GM23338 (cell line): ENCODE data around the gene LPP. TPM values are rescaled to one million over a fixed set of nuclear protein-coding genes. Genes with fewer than 3 reads are reported as not detected.

Experiments
- ATAC-seq: fragments of 200-7000 bp; cut with Tn5 transposase; 3 replicates; pipeline ENCODE4 v1.9.1; 2020
- DNase-seq: peaks from one replicate; pipeline ENCODE4 v3.0.0-alpha.2; 2015; ENCODE audit warnings: low spot score
- H2AFZ ChIP-seq: fragments of 200-600 bp; sonication (generic); 2 replicates; pipeline ENCODE4 v1.8.0; 2016; ENCODE audit warnings: antibody characterized with exemption, mild to moderate bottlenecking, moderate library complexity
- H3F3A ChIP-seq: fragments of 200-600 bp; sonication (generic); replicated peaks from 2 replicates; pipeline ENCODE4 v1.8.0; 2017; ENCODE audit warnings: antibody characterized with exemption, mixed run types, low read depth
- H3K27ac ChIP-seq: fragments of 200-600 bp; sonication (generic); 2 replicates; pipeline ENCODE4 v1.6.1; 2016; ENCODE audit warnings: low read depth
- H3K27me3 ChIP-seq: fragments of 200-600 bp; sonication (generic); 2 replicates; pipeline ENCODE4 v1.8.0; 2016; ENCODE audit warnings: mild to moderate bottlenecking, mixed run types, moderate library complexity; ENCODE audit not compliant: insufficient read depth
- H3K36me3 ChIP-seq: fragments of 200-600 bp; sonication (generic); 2 replicates; pipeline ENCODE4 v1.8.0; 2016; ENCODE audit warnings: mild to moderate bottlenecking; ENCODE audit not compliant: insufficient read depth
- H3K4me1 ChIP-seq: fragments of 200-600 bp; sonication (generic); 2 replicates; pipeline ENCODE4 v1.8.0; 2016; ENCODE audit warnings: mild to moderate bottlenecking, moderate library complexity; ENCODE audit not compliant: insufficient read depth
- H3K4me2 ChIP-seq: fragments of 200-600 bp; sonication (generic); 2 replicates; pipeline ENCODE4 v1.7.1; 2017; ENCODE audit warnings: mixed run types
- H3K4me3 ChIP-seq: fragments of 200-600 bp; sonication (generic); 2 replicates; pipeline ENCODE4 v1.6.1; 2016; ENCODE audit warnings: mixed run types
- H3K79me2 ChIP-seq: fragments of 200-600 bp; sonication (generic); replicated peaks from 2 replicates; pipeline ENCODE4 v1.8.0; 2017; ENCODE audit warnings: mild to moderate bottlenecking; ENCODE audit not compliant: insufficient read depth
- H3K9me2 ChIP-seq: fragments of 200-600 bp; sonication (generic); 2 replicates; pipeline ENCODE4 v1.8.0; 2017; ENCODE audit not compliant: insufficient read depth
- H4K20me1 ChIP-seq: fragments of 200-600 bp; sonication (generic); replicated peaks from 2 replicates; pipeline ENCODE4 v1.8.0; 2017; ENCODE audit warnings: mild to moderate bottlenecking; ENCODE audit not compliant: insufficient read depth
- H3K27ac Mint-ChIP-seq: 2 replicates; pipeline ENCODE4 v1.8.0; 2020; ENCODE audit warnings: inconsistent platforms, mild to moderate bottlenecking, moderate library complexity, mixed read lengths
- H3K27me3 Mint-ChIP-seq: 3 replicates; pipeline ENCODE4 v1.8.0; 2022; ENCODE audit warnings: low read depth, mild to moderate bottlenecking, moderate library complexity, mixed read lengths, inconsistent platforms; ENCODE audit not compliant: insufficient read depth, poor library complexity
- H3K36me3 Mint-ChIP-seq: 3 replicates; pipeline ENCODE4 v1.8.0; 2021; ENCODE audit warnings: low read depth, mild to moderate bottlenecking, inconsistent platforms, moderate library complexity, mixed read lengths
- H3K4me1 Mint-ChIP-seq: 3 replicates; pipeline ENCODE4 v1.8.0; 2020; ENCODE audit warnings: mild to moderate bottlenecking, inconsistent platforms, mixed read lengths
- H3K4me3 Mint-ChIP-seq: 3 replicates; pipeline ENCODE4 v1.8.0; 2021; ENCODE audit warnings: moderate library complexity, mild to moderate bottlenecking, inconsistent platforms, mixed read lengths
- H3K9me3 Mint-ChIP-seq: 3 replicates; pipeline ENCODE4 v1.8.0; 2020; ENCODE audit warnings: moderate library complexity, mild to moderate bottlenecking, inconsistent platforms, mixed read lengths
- EZH2 ChIP-seq: fragments of 200-600 bp; sonication (generic); IDR thresholded peaks from one replicate; pipeline ENCODE4 v1.8.0; 2017; ENCODE audit warnings: antibody characterized with exemption, mild to moderate bottlenecking, low read depth; ENCODE audit not compliant: unreplicated experiment
- EZH2phosphoT487 ChIP-seq: fragments of 200-600 bp; sonication (generic); IDR thresholded peaks from one replicate; pipeline ENCODE4 v1.8.1; 2018; ENCODE audit warnings: antibody characterized with exemption; ENCODE audit not compliant: unreplicated experiment
- JUNB ChIP-seq: IDR thresholded peaks from one replicate; pipeline ENCODE4 v1.6.1; 2016; ENCODE audit warnings: antibody characterized with exemption; ENCODE audit not compliant: unreplicated experiment
- NANOG ChIP-seq: IDR thresholded peaks from 2 replicates; pipeline ENCODE4 v1.6.1; 2016; ENCODE audit warnings: antibody characterized with exemption, borderline replicate concordance
- STAT1 ChIP-seq: IDR thresholded peaks from one replicate; pipeline ENCODE4 v1.6.1; 2016; ENCODE audit warnings: antibody characterized with exemption; ENCODE audit not compliant: unreplicated experiment
- polyA plus RNA-seq: library from polyadenylated mRNA; unstranded; fragments of >200 nt; fragmentation: Nextera tagmentation; extraction: Ambion mirVana; gene quantifications from 2 replicates; pipeline ENCODE4 v1.2.1, GENCODE V29; 2016
- total RNA-seq: library from RNA; depleted of rRNA; stranded (reverse); fragments of >200 nt; shearing (Covaris generic); gene quantifications from 2 replicates; pipeline ENCODE4 v1.2.3, GENCODE V29; 2014
- TF ChIP-seq, protein P1 (sequence below): fragments of 250-450 bp; sonication (Bioruptor Pico); IDR thresholded peaks from 2 replicates; pipeline ENCODE4 v1.5.0; 2020; ENCODE audit warnings: mild to moderate bottlenecking, moderate library complexity
- TF ChIP-seq, protein P2 (sequence below): IDR thresholded peaks from 2 replicates; pipeline ENCODE4 v1.6.1; 2016; ENCODE audit warnings: antibody characterized with exemption

The LPP gene
- total and polyA plus RNA-seq, 2 experiments from 2014 or later: 23.0 to 35.2 TPM

DNA sequence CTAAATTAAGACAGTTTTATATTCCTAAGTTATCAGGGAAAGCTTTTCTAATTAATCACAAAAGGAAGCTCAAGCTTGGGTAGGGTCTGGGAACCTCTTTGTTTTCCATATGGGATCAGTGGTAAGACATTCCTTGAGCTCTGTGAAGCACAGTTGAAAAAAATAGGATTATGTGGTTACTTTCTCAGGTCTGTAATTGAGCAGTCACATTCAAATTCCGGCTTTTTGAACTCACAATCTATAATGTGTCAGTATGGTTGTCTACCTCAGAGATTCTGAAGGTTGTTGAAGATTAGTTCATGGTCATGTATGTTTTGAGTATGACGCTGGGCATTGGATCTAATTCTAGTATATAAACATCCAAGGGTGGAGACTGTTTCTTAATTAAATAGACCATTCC, 364.5 kb downstream of the LPP start:
- Mint-ChIP-seq H3K27ac (no peak overlapping the region), H3K27me3 (no peaks in the 10 kb centered on the region), H3K4me1 (peaks cover 13% of the 10 kb centered on the region), H3K36me3 (no peaks in the 10 kb centered on the region), H3K4me3 (no peak overlapping the region), H3K9me3 (no peaks in the 10 kb centered on the region)
- Histone ChIP-seq H3K27me3 (no peaks in the 10 kb centered on the region), H4K20me1 (no peaks in the 10 kb centered on the region), H3K4me1 (peaks cover 17% of the 10 kb centered on the region), H3K4me2 (no peak overlapping the region), H3K4me3 (no peak overlapping the region), H2AFZ (no peak overlapping the region), H3K79me2 (no peaks in the 10 kb centered on the region), H3F3A (no peaks in the 10 kb centered on the region), H3K27ac (no peak overlapping the region), H3K36me3 (no peaks in the 10 kb centered on the region), H3K9me2 (no peaks in the 10 kb centered on the region; the same call in 1 of the 2 replicates)
- no peak for DNase-seq
- TF ChIP-seq, protein P1, sequence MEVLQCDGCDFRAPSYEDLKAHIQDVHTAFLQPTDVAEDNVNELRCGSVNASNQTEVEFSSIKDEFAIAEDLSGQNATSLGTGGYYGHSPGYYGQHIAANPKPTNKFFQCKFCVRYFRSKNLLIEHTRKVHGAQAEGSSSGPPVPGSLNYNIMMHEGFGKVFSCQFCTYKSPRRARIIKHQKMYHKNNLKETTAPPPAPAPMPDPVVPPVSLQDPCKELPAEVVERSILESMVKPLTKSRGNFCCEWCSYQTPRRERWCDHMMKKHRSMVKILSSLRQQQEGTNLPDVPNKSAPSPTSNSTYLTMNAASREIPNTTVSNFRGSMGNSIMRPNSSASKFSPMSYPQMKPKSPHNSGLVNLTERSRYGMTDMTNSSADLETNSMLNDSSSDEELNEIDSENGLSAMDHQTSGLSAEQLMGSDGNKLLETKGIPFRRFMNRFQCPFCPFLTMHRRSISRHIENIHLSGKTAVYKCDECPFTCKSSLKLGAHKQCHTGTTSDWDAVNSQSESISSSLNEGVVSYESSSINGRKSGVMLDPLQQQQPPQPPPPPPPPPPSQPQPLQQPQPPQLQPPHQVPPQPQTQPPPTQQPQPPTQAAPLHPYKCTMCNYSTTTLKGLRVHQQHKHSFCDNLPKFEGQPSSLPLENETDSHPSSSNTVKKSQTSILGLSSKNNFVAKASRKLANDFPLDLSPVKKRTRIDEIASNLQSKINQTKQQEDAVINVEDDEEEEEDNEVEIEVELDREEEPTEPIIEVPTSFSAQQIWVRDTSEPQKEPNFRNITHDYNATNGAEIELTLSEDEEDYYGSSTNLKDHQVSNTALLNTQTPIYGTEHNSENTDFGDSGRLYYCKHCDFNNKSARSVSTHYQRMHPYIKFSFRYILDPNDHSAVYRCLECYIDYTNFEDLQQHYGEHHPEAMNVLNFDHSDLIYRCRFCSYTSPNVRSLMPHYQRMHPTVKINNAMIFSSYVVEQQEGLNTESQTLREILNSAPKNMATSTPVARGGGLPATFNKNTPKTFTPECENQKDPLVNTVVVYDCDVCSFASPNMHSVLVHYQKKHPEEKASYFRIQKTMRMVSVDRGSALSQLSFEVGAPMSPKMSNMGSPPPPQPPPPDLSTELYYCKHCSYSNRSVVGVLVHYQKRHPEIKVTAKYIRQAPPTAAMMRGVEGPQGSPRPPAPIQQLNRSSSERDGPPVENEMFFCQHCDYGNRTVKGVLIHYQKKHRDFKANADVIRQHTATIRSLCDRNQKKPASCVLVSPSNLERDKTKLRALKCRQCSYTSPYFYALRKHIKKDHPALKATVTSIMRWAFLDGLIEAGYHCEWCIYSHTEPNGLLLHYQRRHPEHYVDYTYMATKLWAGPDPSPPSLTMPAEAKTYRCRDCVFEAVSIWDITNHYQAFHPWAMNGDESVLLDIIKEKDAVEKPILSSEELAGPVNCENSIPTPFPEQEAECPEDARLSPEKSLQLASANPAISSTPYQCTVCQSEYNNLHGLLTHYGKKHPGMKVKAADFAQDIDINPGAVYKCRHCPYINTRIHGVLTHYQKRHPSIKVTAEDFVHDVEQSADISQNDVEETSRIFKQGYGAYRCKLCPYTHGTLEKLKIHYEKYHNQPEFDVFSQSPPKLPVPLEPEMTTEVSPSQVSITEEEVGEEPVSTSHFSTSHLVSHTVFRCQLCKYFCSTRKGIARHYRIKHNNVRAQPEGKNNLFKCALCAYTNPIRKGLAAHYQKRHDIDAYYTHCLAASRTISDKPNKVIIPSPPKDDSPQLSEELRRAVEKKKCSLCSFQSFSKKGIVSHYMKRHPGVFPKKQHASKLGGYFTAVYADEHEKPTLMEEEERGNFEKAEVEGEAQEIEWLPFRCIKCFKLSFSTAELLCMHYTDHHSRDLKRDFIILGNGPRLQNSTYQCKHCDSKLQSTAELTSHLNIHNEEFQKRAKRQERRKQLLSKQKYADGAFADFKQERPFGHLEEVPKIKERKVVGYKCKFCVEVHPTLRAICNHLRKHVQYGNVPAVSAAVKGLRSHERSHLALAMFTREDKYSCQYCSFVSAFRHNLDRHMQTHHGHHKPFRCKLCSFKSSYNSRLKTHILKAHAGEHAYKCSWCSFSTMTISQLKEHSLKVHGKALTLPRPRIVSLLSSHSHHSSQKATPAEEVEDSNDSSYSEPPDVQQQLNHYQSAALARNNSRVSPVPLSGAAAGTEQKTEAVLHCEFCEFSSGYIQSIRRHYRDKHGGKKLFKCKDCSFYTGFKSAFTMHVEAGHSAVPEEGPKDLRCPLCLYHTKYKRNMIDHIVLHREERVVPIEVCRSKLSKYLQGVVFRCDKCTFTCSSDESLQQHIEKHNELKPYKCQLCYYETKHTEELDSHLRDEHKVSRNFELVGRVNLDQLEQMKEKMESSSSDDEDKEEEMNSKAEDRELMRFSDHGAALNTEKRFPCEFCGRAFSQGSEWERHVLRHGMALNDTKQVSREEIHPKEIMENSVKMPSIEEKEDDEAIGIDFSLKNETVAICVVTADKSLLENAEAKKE (CRISPR knock-in tag): no peak
- TF ChIP-seq, protein P2, sequence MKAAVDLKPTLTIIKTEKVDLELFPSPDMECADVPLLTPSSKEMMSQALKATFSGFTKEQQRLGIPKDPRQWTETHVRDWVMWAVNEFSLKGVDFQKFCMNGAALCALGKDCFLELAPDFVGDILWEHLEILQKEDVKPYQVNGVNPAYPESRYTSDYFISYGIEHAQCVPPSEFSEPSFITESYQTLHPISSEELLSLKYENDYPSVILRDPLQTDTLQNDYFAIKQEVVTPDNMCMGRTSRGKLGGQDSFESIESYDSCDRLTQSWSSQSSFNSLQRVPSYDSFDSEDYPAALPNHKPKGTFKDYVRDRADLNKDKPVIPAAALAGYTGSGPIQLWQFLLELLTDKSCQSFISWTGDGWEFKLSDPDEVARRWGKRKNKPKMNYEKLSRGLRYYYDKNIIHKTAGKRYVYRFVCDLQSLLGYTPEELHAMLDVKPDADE: no peak
- ATAC-seq: no peak

- H3K36me3 ChIP-seq: no peaks in the 10 kb centered on the region
- H3K4me2 ChIP-seq: no peak overlapping the region
- H3K27me3 ChIP-seq: no peaks in the 10 kb centered on the region
- DNase-seq: no peak
- H3K27ac Mint-ChIP-seq: no peak overlapping the region
- H3K4me3 Mint-ChIP-seq: no peak overlapping the region
- peaks cover 13% of the 10 kb centered on the region for H3K4me1 ChIP-seq
- H3K4me1 Mint-ChIP-seq: peaks cover 10% of the 10 kb centered on the region
- H2AFZ ChIP-seq: no peak overlapping the region
- no peaks in the 10 kb centered on the region for H3F3A ChIP-seq
- ATAC-seq: no peak
- no peak overlapping the region for H3K4me3 ChIP-seq
- H3K9me2 ChIP-seq: no peaks in the 10 kb centered on the region; the same call in 1 of the 2 replicates
- H3K27ac ChIP-seq: no peak overlapping the region
- H4K20me1 ChIP-seq: no peaks in the 10 kb centered on the region
- H3K9me3 Mint-ChIP-seq: no peaks in the 10 kb centered on the region
- no peaks in the 10 kb centered on the region for H3K36me3 Mint-ChIP-seq
- H3K79me2 ChIP-seq: no peaks in the 10 kb centered on the region
- H3K27me3 Mint-ChIP-seq: no peaks in the 10 kb centered on the region
- TF ChIP-seq EZH2phosphoT487: no peak
- no peak for TF ChIP-seq STAT1
- no peak for TF ChIP-seq JUNB
- TF ChIP-seq NANOG: no peak
- TF ChIP-seq EZH2: no peak
Measured at GRCh38 chr3:188518835-188519452, 365.0 kb downstream of the LPP start.
